ENCODE measurements around the gene ELOVL7. TPM values are rescaled to one million over a fixed set of nuclear protein-coding genes. Genes with fewer than 3 reads are reported as not detected.

The ELOVL7 gene
- total and polyA plus RNA-seq, 10 of the 15 experiments (the other 5 are each of a cell fraction or from before 2014, with no cell fraction given): 0.26 to 1.2 (median 0.92) TPM

DNA sequence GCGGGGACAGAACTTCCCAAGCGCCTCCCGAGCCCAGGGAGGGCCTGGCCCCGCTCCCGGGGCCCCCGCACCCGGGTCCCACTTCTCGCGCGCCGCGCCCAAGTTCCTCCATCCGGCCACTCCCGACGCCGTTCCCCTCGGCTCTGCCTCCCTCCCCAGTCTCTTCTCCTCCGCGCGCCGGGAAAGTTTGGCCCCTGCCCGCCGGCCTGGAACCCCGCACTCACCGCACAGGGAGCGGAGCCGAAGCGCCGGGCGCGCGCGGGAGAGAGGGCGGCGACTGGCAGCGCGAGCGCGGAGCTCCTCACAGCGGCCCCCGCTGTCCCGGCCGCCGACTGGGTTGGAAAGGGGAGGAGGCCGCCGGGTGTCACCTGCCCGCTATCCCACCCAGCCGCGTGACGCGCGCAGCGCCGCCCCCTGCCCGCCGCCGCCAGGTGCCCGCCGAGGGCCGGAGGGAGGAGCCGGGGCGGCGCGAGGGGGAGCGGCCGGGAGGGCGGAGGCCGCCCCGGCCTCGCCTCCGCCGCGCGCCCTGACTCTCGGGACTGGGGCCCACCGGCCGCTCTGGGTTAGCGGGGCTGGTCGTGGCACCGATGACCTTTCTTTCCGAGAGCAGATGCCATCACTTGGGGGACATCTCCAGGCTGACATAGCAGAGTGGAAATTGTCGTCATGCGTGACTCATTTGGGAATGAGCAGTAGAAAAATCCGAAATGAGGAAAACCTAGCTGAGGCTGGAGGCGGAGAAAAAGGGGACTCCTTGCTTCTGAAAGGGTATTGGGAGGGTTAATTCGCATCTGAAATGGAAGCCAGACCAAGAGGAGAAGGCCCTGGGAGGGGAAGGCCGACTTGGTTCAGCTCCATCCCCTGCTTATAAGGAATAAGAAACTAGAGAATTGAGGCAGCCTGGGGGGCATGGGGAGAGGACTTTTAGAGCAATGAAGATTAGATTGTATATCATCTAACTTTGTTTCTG is at the start of gene ELOVL7 (continued):
- 0 out of 2 replicates have a peak, but pooled peaks have one; percentile 30 for TF ChIP-seq YY1 (IDR thresholded peaks at IDR 0.05; ENCODE audit: low read depth, low read length)
- TF ChIP-seq, protein P1, sequence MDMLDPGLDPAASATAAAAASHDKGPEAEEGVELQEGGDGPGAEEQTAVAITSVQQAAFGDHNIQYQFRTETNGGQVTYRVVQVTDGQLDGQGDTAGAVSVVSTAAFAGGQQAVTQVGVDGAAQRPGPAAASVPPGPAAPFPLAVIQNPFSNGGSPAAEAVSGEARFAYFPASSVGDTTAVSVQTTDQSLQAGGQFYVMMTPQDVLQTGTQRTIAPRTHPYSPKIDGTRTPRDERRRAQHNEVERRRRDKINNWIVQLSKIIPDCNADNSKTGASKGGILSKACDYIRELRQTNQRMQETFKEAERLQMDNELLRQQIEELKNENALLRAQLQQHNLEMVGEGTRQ (IDR thresholded peaks at IDR 0.05; ENCODE audit: borderline replicate concordance, low read depth, low read length): no peak
- TF ChIP-seq SMC3 (IDR thresholded peaks at IDR 0.05; ENCODE audit: borderline replicate concordance, low read length): peak; percentile 34; the same call in 1 of the 2 replicates
- no peak for TF ChIP-seq GABPA (IDR thresholded peaks at IDR 0.05; ENCODE audit: low read depth)
- peak; percentile 43; the same call in 1 of the 2 replicates for TF ChIP-seq LARP7 (IDR thresholded peaks at IDR 0.05)
- TF ChIP-seq HDAC6 (IDR thresholded peaks at IDR 0.05; ENCODE audit: unreplicated experiment): peak; percentile 87
- TF ChIP-seq GATAD2B (conservative IDR thresholded peaks at IDR 0.05; ENCODE audit: low read depth): 0 out of 2 replicates have a peak, but pooled peaks have one; percentile 51
- TF ChIP-seq IKZF1 (conservative IDR thresholded peaks at IDR 0.05): peak; percentile 49

- POLR2A ChIA-PET: interaction anchor here (0.7 kb wide), 1 partner anchor 466 kb away, joined by 4 read pairs; no protein-coding TSS in a partner anchor
These were observed 49.5 kb upstream of the ELOVL7 start for GRCh38 chr5:60893521-60893920.

More at GRCh38 chr5:60893521-60893920, 49.5 kb upstream of the ELOVL7 start:
- ChIA-PET SMC1A (ENCODE audit: uncharacterized antibody, unreplicated experiment) (no interaction called here), CTCF (interaction anchor here (0.5 to 1.9 kb wide), 2 partner anchors 10 to 23 kb away, joined by 3 to 6 read pairs; no protein-coding TSS in a partner anchor), RAD21 (ENCODE audit: unreplicated experiment) (no interaction called here)
- Histone ChIP-seq H3K27ac (ENCODE audit: control insufficient read depth, insufficient read depth) (no peak overlapping the region), H3K4me1 (ENCODE audit: control insufficient read depth, insufficient read depth, low read length) (no peaks in the 10 kb centered on the region), H2AFZ (ENCODE audit: control insufficient read depth, low read depth, low read length) (no peak overlapping the region), H3K9ac (ENCODE audit: control insufficient read depth, insufficient read depth, low read length) (no peak overlapping the region), H3K4me3 (no peak overlapping the region), H3K79me2 (ENCODE audit: control insufficient read depth, insufficient read depth, low read length) (no peaks in the 10 kb centered on the region), H3K4me2 (ENCODE audit: control insufficient read depth, insufficient read depth) (no peak overlapping the region), H3K9me3 (replicated peaks; ENCODE audit: control insufficient read depth, insufficient read depth, low read length) (no peaks in the 10 kb centered on the region), H3K27me3 (replicated peaks in 1 of 2; ENCODE audit: control insufficient read depth in 2 of 2, insufficient read depth in 2 of 2, low read length in 1 of 2) (no peaks in the 10 kb centered on the region), H4K20me1 (ENCODE audit: control insufficient read depth, insufficient read depth) (no peaks in the 10 kb centered on the region), H3K36me3 (ENCODE audit: control insufficient read depth in 2 of 2, insufficient read depth in 2 of 2, low read length in 1 of 2) (no peaks in the 10 kb centered on the region; a peak in 1 of 4 replicates)
- in situ Hi-C loops (cut with MboI): no loop called here
- 97% methylated on average over 13 of the region's 13 CpGs for WGBS (ENCODE audit: insufficient coverage, insufficient replicate concordance, low lambda C conversion rate, missing lambda C conversion rate)
- intact Hi-C loops (cut with micrococcal nuclease; ENCODE audit: unreplicated experiment): no loop called here
- DNase-seq (ENCODE audit: low read depth, low spot score) (no peak), ATAC-seq (no peak), FAIRE-seq (no peak)
- no peak for TF ChIP-seq ESRRA (IDR thresholded peaks at IDR 0.05; ENCODE audit: low read length)
- TF ChIP-seq RFX5 (IDR thresholded peaks at IDR 0.05; ENCODE audit: low read depth, low read length): no peak
- no peak for TF ChIP-seq RUNX3 (IDR thresholded peaks at IDR 0.05; ENCODE audit: low read length)
- no peak for TF ChIP-seq STAT1 (conservative IDR thresholded peaks at IDR 0.05)
- no peak for TF ChIP-seq STAT3 (IDR thresholded peaks at IDR 0.05; ENCODE audit: low read depth, low read length)
- TF ChIP-seq TCF12 (IDR thresholded peaks at IDR 0.05; ENCODE audit: low read depth, low read length): no peak
- TF ChIP-seq TCF3 (IDR thresholded peaks at IDR 0.05; ENCODE audit: borderline replicate concordance, insufficient read depth, low read depth, low read length): no peak
- TF ChIP-seq KDM1A (IDR thresholded peaks at IDR 0.05; ENCODE audit: borderline replicate concordance): no peak
- no peak for TF ChIP-seq RELA (IDR thresholded peaks at IDR 0.05; ENCODE audit: borderline replicate concordance, partially characterized antibody)
- TF ChIP-seq ASH2L (IDR thresholded peaks at IDR 0.05; ENCODE audit: borderline replicate concordance, low read depth): no peak
- TF ChIP-seq HDAC6 (IDR thresholded peaks at IDR 0.05; ENCODE audit: unreplicated experiment): no peak
- no peak for TF ChIP-seq BRCA1 (IDR thresholded peaks at IDR 0.05; ENCODE audit: low read depth, low read length)
- TF ChIP-seq TBL1XR1 (IDR thresholded peaks at IDR 0.05; ENCODE audit: low read depth, low read length): no peak
- no peak for TF ChIP-seq MYC (IDR thresholded peaks at IDR 0.05; ENCODE audit: insufficient read depth, insufficient read length, insufficient replicate concordance, low read length, severe bottlenecking)
- no peak for TF ChIP-seq HDGF (IDR thresholded peaks at IDR 0.05)
- no peak for TF ChIP-seq POLR2AphosphoS5 (IDR thresholded peaks at IDR 0.05; ENCODE audit: low read length)
- no peak for TF ChIP-seq ZNF207 (IDR thresholded peaks at IDR 0.05; ENCODE audit: borderline replicate concordance)
- no TSS peak for BruUV-seq (replicated peaks)
